ENCODE data around the gene ADSS2. TPM values are rescaled to one million over a fixed set of nuclear protein-coding genes. Genes with fewer than 3 reads are reported as not detected.

ADSS2 gene
- total and polyA plus RNA-seq, 3 experiments from 2014 or later, result 34.3 to 67.9 (median 64.6) TPM

GRCh38 chr1:244409701-244410100 lies 42.0 kb downstream of the ADSS2 start:
- POLR2A ChIA-PET, result no interaction called here
- no peak for DNase-seq

GRCh38 chr1:244406337-244406736 lies 45.4 kb downstream of the ADSS2 start:
- H3K36me3 ChIP-seq (ENCODE audit: insufficient read depth, low read length), result peaks cover 18% of the 10 kb centered on the region
- H3K4me3 ChIP-seq (ENCODE audit: low read length), result no peak overlapping the region
- Mint-ChIP-seq H3K36me3 (peaks cover 47 to 85% (median 56%) of the 10 kb centered on the region in 3 donors), H3K4me1 (peaks cover 2 to 14% (median 14%) of the 10 kb centered on the region in 3 donors), H3K27ac (no peak overlapping the region), H3K27me3 (no peaks in the 10 kb centered on the region), H3K9me3 (peaks cover 7 to 23% (median 16%) of the 10 kb centered on the region in 5 donors), H3K4me3 (no peak overlapping the region)
- H3K27me3 ChIP-seq (ENCODE audit: insufficient read depth, low read length, poor library complexity, severe bottlenecking), result no peaks in the 10 kb centered on the region
- POLR2A ChIA-PET, result no interaction called here
- CTCF ChIA-PET, result no interaction called here
- no peak overlapping the region for H3K27ac ChIP-seq (ENCODE audit: low read depth, low read length)
- H3K9me3 ChIP-seq (ENCODE audit: low read length), result no peaks in the 10 kb centered on the region
- DNase-seq, result no peak
- no peaks in the 10 kb centered on the region for H3K4me1 ChIP-seq (ENCODE audit: insufficient read depth, low read length)

More at GRCh38 chr1:244409701-244410100, 42.0 kb downstream of the ADSS2 start:
- Histone ChIP-seq H3K9me3 (ENCODE audit: low read length) (no peaks in the 10 kb centered on the region), H3K36me3 (ENCODE audit: insufficient read depth, low read length) (peaks cover 42% of the 10 kb centered on the region), H3K4me3 (ENCODE audit: low read length) (no peak overlapping the region), H3K4me1 (ENCODE audit: insufficient read depth, low read length) (no peaks in the 10 kb centered on the region), H3K27me3 (ENCODE audit: insufficient read depth, low read length, poor library complexity, severe bottlenecking) (no peaks in the 10 kb centered on the region), H3K27ac (ENCODE audit: low read depth, low read length) (no peak overlapping the region)
- Mint-ChIP-seq H3K36me3 (peaks cover 30 to 89% (median 42%) of the 10 kb centered on the region in 3 donors), H3K9me3 (peaks cover 0 to 3% (median 3%) of the 10 kb centered on the region in 5 donors), H3K27ac (peak overlapping the region in 2 of 8 donors; percentile 7 to 55), H3K27me3 (no peaks in the 10 kb centered on the region), H3K4me1 (peaks cover 7 to 16% (median 14%) of the 10 kb centered on the region in 3 donors), H3K4me3 (peak overlapping the region in 1 of 7 donors; percentile 6)
- CTCF ChIA-PET, result no interaction called here

GRCh38 chr1:244405856-244406255 lies 45.9 kb downstream of the ADSS2 start:
- DNase-seq, result no peak
- Histone ChIP-seq H3K4me1 (ENCODE audit: insufficient read depth, low read length) (no peaks in the 10 kb centered on the region), H3K27me3 (ENCODE audit: insufficient read depth, low read length, poor library complexity, severe bottlenecking) (no peaks in the 10 kb centered on the region), H3K36me3 (ENCODE audit: insufficient read depth, low read length) (peaks cover 15% of the 10 kb centered on the region), H3K4me3 (ENCODE audit: low read length) (no peak overlapping the region), H3K9me3 (ENCODE audit: low read length) (peaks cover 2% of the 10 kb centered on the region), H3K27ac (ENCODE audit: low read depth, low read length) (no peak overlapping the region)
- POLR2A ChIA-PET, result no interaction called here
- no peak overlapping the region for H3K27ac Mint-ChIP-seq
- H3K36me3 Mint-ChIP-seq, result peaks cover 50 to 85% (median 59%) of the 10 kb centered on the region in 3 donors
- CTCF ChIA-PET, result no interaction called here
- peaks cover 10 to 26% (median 19%) of the 10 kb centered on the region in 5 donors for H3K9me3 Mint-ChIP-seq
- no peaks in the 10 kb centered on the region for H3K27me3 Mint-ChIP-seq
- H3K4me3 Mint-ChIP-seq, result no peak overlapping the region
- peaks cover 5 to 14% (median 14%) of the 10 kb centered on the region in 3 donors for H3K4me1 Mint-ChIP-seq

GRCh38 chr1:244403431-244403830 lies 48.3 kb downstream of the ADSS2 start:
- peaks cover 5 to 14% (median 8%) of the 10 kb centered on the region in 3 donors for H3K4me1 Mint-ChIP-seq
- H3K9me3 ChIP-seq (ENCODE audit: low read length), result peaks cover 5% of the 10 kb centered on the region
- H3K4me1 ChIP-seq (ENCODE audit: insufficient read depth, low read length), result no peaks in the 10 kb centered on the region
- H3K4me3 ChIP-seq (ENCODE audit: low read length), result no peak overlapping the region
- H3K27me3 Mint-ChIP-seq, result no peaks in the 10 kb centered on the region
- H3K9me3 Mint-ChIP-seq, result peaks cover 10 to 26% (median 19%) of the 10 kb centered on the region in 5 donors
- DNase-seq, result no peak
- POLR2A ChIA-PET, result no interaction called here
- H3K36me3 Mint-ChIP-seq, result peaks cover 46 to 65% (median 52%) of the 10 kb centered on the region in 3 donors
- no peaks in the 10 kb centered on the region for H3K36me3 ChIP-seq (ENCODE audit: insufficient read depth, low read length)
- no peak overlapping the region for H3K27ac Mint-ChIP-seq
- no peak overlapping the region for H3K27ac ChIP-seq (ENCODE audit: low read depth, low read length)
- no peak overlapping the region for H3K4me3 Mint-ChIP-seq
- H3K27me3 ChIP-seq (ENCODE audit: insufficient read depth, low read length, poor library complexity, severe bottlenecking), result no peaks in the 10 kb centered on the region
- CTCF ChIA-PET, result no interaction called here

GRCh38 chr1:244400974-244401373 lies 50.7 kb downstream of the ADSS2 start:
- ChIA-PET CTCF (interaction anchor here (0.7 kb wide), 1 partner anchor 704 kb away, joined by 3 read pairs; no protein-coding TSS in a partner anchor), POLR2A (interaction anchor here (1.1 kb wide), 1 partner anchor 14 kb away, joined by 3 read pairs; no protein-coding TSS in a partner anchor)
- DNase-seq, result no peak
- Histone ChIP-seq H3K4me3 (ENCODE audit: low read length) (no peak overlapping the region), H3K27me3 (ENCODE audit: insufficient read depth, low read length, poor library complexity, severe bottlenecking) (no peaks in the 10 kb centered on the region), H3K27ac (ENCODE audit: low read depth, low read length) (no peak overlapping the region), H3K4me1 (ENCODE audit: insufficient read depth, low read length) (no peaks in the 10 kb centered on the region), H3K36me3 (ENCODE audit: insufficient read depth, low read length) (no peaks in the 10 kb centered on the region), H3K9me3 (ENCODE audit: low read length) (peaks cover 5% of the 10 kb centered on the region)
- peaks cover 34 to 48% (median 44%) of the 10 kb centered on the region in 3 donors for H3K36me3 Mint-ChIP-seq
- H3K27ac Mint-ChIP-seq, result peak overlapping the region in 1 of 8 donors; percentile 71
- peaks cover 10 to 26% (median 19%) of the 10 kb centered on the region in 5 donors for H3K9me3 Mint-ChIP-seq
- no peak overlapping the region for H3K4me3 Mint-ChIP-seq
- no peaks in the 10 kb centered on the region for H3K27me3 Mint-ChIP-seq
- peaks cover 12 to 16% (median 15%) of the 10 kb centered on the region in 3 donors for H3K4me1 Mint-ChIP-seq

GRCh38 chr1:244397131-244397530 lies 54.6 kb downstream of the ADSS2 start:
- DNase-seq, result no peak
- no peak overlapping the region for H3K4me3 Mint-ChIP-seq
- peaks cover 8 to 15% (median 14%) of the 10 kb centered on the region in 3 donors for H3K36me3 Mint-ChIP-seq
- H3K4me1 Mint-ChIP-seq, result peaks cover 12 to 20% (median 16%) of the 10 kb centered on the region in 3 donors
- no peak overlapping the region for H3K4me3 ChIP-seq (ENCODE audit: low read length)
- H3K27me3 Mint-ChIP-seq, result no peaks in the 10 kb centered on the region
- H3K27me3 ChIP-seq (ENCODE audit: insufficient read depth, low read length, poor library complexity, severe bottlenecking), result no peaks in the 10 kb centered on the region
- H3K4me1 ChIP-seq (ENCODE audit: insufficient read depth, low read length), result no peaks in the 10 kb centered on the region
- ChIA-PET CTCF (no interaction called here), POLR2A (no interaction called here)
- peaks cover 5% of the 10 kb centered on the region for H3K9me3 ChIP-seq (ENCODE audit: low read length)
- H3K27ac ChIP-seq (ENCODE audit: low read depth, low read length), result no peak overlapping the region
- H3K36me3 ChIP-seq (ENCODE audit: insufficient read depth, low read length), result no peaks in the 10 kb centered on the region
- H3K27ac Mint-ChIP-seq, result peak overlapping the region in 7 of 8 donors; percentile 7 to 83 (median 45)
- peaks cover 5 to 11% (median 10%) of the 10 kb centered on the region in 5 donors for H3K9me3 Mint-ChIP-seq

GRCh38 chr1:244395965-244396364 lies 55.7 kb downstream of the ADSS2 start:
- Mint-ChIP-seq H3K27me3 (no peaks in the 10 kb centered on the region), H3K4me1 (peaks cover 12 to 20% (median 13%) of the 10 kb centered on the region in 3 donors), H3K36me3 (peaks cover 0 to 3% (median 3%) of the 10 kb centered on the region in 3 donors), H3K4me3 (no peak overlapping the region), H3K9me3 (peaks cover 0 to under 1% (median 0%) of the 10 kb centered on the region in 5 donors), H3K27ac (peak overlapping the region in 4 of 8 donors; percentile 32 to 55 (median 44))
- DNase-seq, result no peak
- H3K36me3 ChIP-seq (ENCODE audit: insufficient read depth, low read length), result no peaks in the 10 kb centered on the region
- ChIA-PET POLR2A (no interaction called here), CTCF (no interaction called here)
- H3K27me3 ChIP-seq (ENCODE audit: insufficient read depth, low read length, poor library complexity, severe bottlenecking), result no peaks in the 10 kb centered on the region
- no peak overlapping the region for H3K27ac ChIP-seq (ENCODE audit: low read depth, low read length)
- no peak overlapping the region for H3K4me3 ChIP-seq (ENCODE audit: low read length)
- no peaks in the 10 kb centered on the region for H3K4me1 ChIP-seq (ENCODE audit: insufficient read depth, low read length)
- peaks cover 3% of the 10 kb centered on the region for H3K9me3 ChIP-seq (ENCODE audit: low read length)

GRCh38 chr1:244394826-244395765 lies 56.6 kb downstream of the ADSS2 start:
- H3K9me3 Mint-ChIP-seq, result no peaks in the 10 kb centered on the region
- peak overlapping the region in 4 of 8 donors; percentile 29 to 58 (median 47) for H3K27ac Mint-ChIP-seq
- no peak overlapping the region for H3K4me3 ChIP-seq (ENCODE audit: low read length)
- H3K4me1 Mint-ChIP-seq, result peaks cover 12 to 20% (median 13%) of the 10 kb centered on the region in 3 donors
- no peaks in the 10 kb centered on the region for H3K27me3 Mint-ChIP-seq
- no peak overlapping the region for H3K27ac ChIP-seq (ENCODE audit: low read depth, low read length)
- H3K36me3 ChIP-seq (ENCODE audit: insufficient read depth, low read length), result no peaks in the 10 kb centered on the region
- H3K36me3 Mint-ChIP-seq, result no peaks in the 10 kb centered on the region
- H3K4me1 ChIP-seq (ENCODE audit: insufficient read depth, low read length), result no peaks in the 10 kb centered on the region
- no peaks in the 10 kb centered on the region for H3K9me3 ChIP-seq (ENCODE audit: low read length)
- DNase-seq, result no peak
- POLR2A ChIA-PET, result no interaction called here
- no peaks in the 10 kb centered on the region for H3K27me3 ChIP-seq (ENCODE audit: insufficient read depth, low read length, poor library complexity, severe bottlenecking)
- no peak overlapping the region for H3K4me3 Mint-ChIP-seq
- CTCF ChIA-PET, result no interaction called here

All from CD8-positive, alpha-beta memory T cell (primary cell).